IMR-90 (cell line): ENCODE results near the gene RCBTB2. TPM values are rescaled to one million over a fixed set of nuclear protein-coding genes. Genes with fewer than 3 reads are reported as not detected.

Experiments used
- ATAC-seq: fragments of 200-7000 bp; cut with Tn5 transposase; 2 replicates; pipeline ENCODE4 v1.9.1; 2020; ENCODE audit warnings: low read depth, mild to moderate bottlenecking, moderate library complexity
- BruUV-seq: library from RNA; stranded (reverse); fragments of 400-500 nt; replicated peaks from 2 replicates; lab custom pipeline; 2021; lab: Mats Ljungman, UMichigan
- CTCF ChIA-PET: fragments of 300-600 bp; formaldehyde crosslinking; extraction: SDS; loops from one replicate; lab custom pipeline; 2021; ENCODE audit warnings: antibody characterized with exemption; lab: Yijun Ruan, JAX
- POLR2A ChIA-PET: fragments of 300-600 bp; sonication (Branson Sonifier 250); formaldehyde crosslinking; loops from one replicate; lab custom pipeline; 2022; ENCODE audit warnings: antibody characterized with exemption; ENCODE audit not compliant: unreplicated experiment; lab: Charles Lee
- DNase-seq: peaks from one replicate; pipeline ENCODE4 v3.0.0; 2013
- H2AFZ ChIP-seq: replicated peaks from 2 replicates; pipeline ENCODE3; 2013; ENCODE audit warnings: low read length, mild to moderate bottlenecking; ENCODE audit not compliant: poor library complexity
- H2AK5ac ChIP-seq: 2 replicates; pipeline ENCODE4 v1.6.1; 2013; ENCODE audit warnings: low read depth, low read length, inconsistent platforms
- H2AK9ac ChIP-seq: replicated peaks from 2 replicates; pipeline ENCODE3; 2013; ENCODE audit warnings: mild to moderate bottlenecking, low read depth, low read length, moderate library complexity; ENCODE audit not compliant: poor library complexity
- H2BK120ac ChIP-seq: 2 replicates; pipeline ENCODE4 v1.6.1; 2013; ENCODE audit warnings: low read depth, low read length, inconsistent platforms
- H2BK15ac ChIP-seq: 3 replicates; pipeline ENCODE4 v1.6.1; 2013; ENCODE audit warnings: low read depth, low read length, inconsistent platforms
- H2BK20ac ChIP-seq: 2 replicates; pipeline ENCODE4 v1.6.1; 2013; ENCODE audit warnings: low read depth, mild to moderate bottlenecking, inconsistent platforms, low read length, moderate library complexity
- H2BK5ac ChIP-seq: 2 replicates; pipeline ENCODE4 v1.6.1; 2013; ENCODE audit warnings: mild to moderate bottlenecking, low read depth, low read length, inconsistent platforms; ENCODE audit not compliant: poor library complexity, severe bottlenecking
- H3K14ac ChIP-seq: replicated peaks from 2 replicates; pipeline ENCODE4 v1.6.1; 2013; ENCODE audit warnings: low read depth, low read length, inconsistent platforms
- H3K18ac ChIP-seq: 2 replicates; pipeline ENCODE4 v1.6.1; 2013; ENCODE audit warnings: low read depth, low read length, control low read depth
- H3K23ac ChIP-seq: 2 replicates; pipeline ENCODE4 v1.6.1; 2013; ENCODE audit warnings: low read depth, low read length, inconsistent platforms
- H3K27ac ChIP-seq: 2 replicates; pipeline ENCODE4 v1.5.1; 2013; ENCODE audit warnings: mild to moderate bottlenecking, control low read depth, low read length; ENCODE audit not compliant: insufficient read depth
- H3K27me3 ChIP-seq: 2 replicates; pipeline ENCODE4 v1.6.1; 2013; ENCODE audit warnings: low read length; ENCODE audit not compliant: control insufficient read depth, insufficient read depth
- H3K36me3 ChIP-seq: 2 replicates; pipeline ENCODE4 v1.6.1; 2013; ENCODE audit warnings: low read length, mixed read lengths; ENCODE audit not compliant: control insufficient read depth, insufficient read depth
- H3K4ac ChIP-seq: 2 replicates; pipeline ENCODE4 v1.6.1; 2013; ENCODE audit warnings: low read depth, low read length, inconsistent platforms
- H3K4me1 ChIP-seq: 2 replicates; pipeline ENCODE4 v1.6.1; 2013; ENCODE audit warnings: low read length, mixed read lengths; ENCODE audit not compliant: control insufficient read depth, insufficient read depth
- H3K4me2 ChIP-seq: 2 replicates; pipeline ENCODE4 v1.6.1; 2013; ENCODE audit warnings: low read depth, mild to moderate bottlenecking, control low read depth, low read length, moderate library complexity
- H3K4me3 ChIP-seq: 2 replicates; pipeline ENCODE4 v1.5.1; 2013; ENCODE audit warnings: low read depth, mild to moderate bottlenecking, control low read depth, low read length, moderate library complexity; ENCODE audit not compliant: insufficient read depth
- H3K56ac ChIP-seq: 2 replicates; pipeline ENCODE4 v1.6.1; 2013; ENCODE audit warnings: low read length, inconsistent platforms; ENCODE audit not compliant: insufficient read depth; ENCODE audit errors: extremely low read depth
- H3K79me1 ChIP-seq, 2 experiments: 2 replicates each; pipeline ENCODE4 v1.6.1; 2013; ENCODE audit warnings: low read length in 2 of 2, inconsistent platforms in 1 of 2, low read depth in 1 of 2
- H3K9ac ChIP-seq: 2 replicates; pipeline ENCODE4 v1.6.1; 2013; ENCODE audit warnings: low read depth, low read length, control low read depth
- H3K9me1 ChIP-seq: 2 replicates; pipeline ENCODE4 v1.6.1; 2013; ENCODE audit warnings: low read length, inconsistent platforms; ENCODE audit not compliant: insufficient read depth
- H3K9me3 ChIP-seq: 2 replicates; pipeline ENCODE4 v1.6.1; 2013; ENCODE audit warnings: low read length; ENCODE audit not compliant: control insufficient read depth, insufficient read depth
- H4K20me1 ChIP-seq: 2 replicates; pipeline ENCODE4 v1.6.1; 2013; ENCODE audit warnings: low read length, inconsistent platforms; ENCODE audit not compliant: insufficient read depth
- H4K5ac ChIP-seq: 2 replicates; pipeline ENCODE4 v1.6.1; 2013; ENCODE audit warnings: mild to moderate bottlenecking, low read depth, low read length, control low read depth
- H4K8ac ChIP-seq, 2 experiments: 2 replicates each; pipeline ENCODE4 v1.6.1; 2013; ENCODE audit warnings: low read depth in 2 of 2, low read length in 2 of 2, control low read depth in 1 of 2, inconsistent platforms in 1 of 2
- H4K91ac ChIP-seq: 2 replicates; pipeline ENCODE4 v1.6.1; 2013; ENCODE audit warnings: low read depth, low read length, inconsistent platforms; ENCODE audit not compliant: insufficient read depth
- MAFK ChIP-seq: IDR thresholded peaks from 2 replicates; pipeline ENCODE4 v1.6.1; 2012; ENCODE audit warnings: low read depth, low read length, improper control_type of control experiment
- MAZ ChIP-seq: IDR thresholded peaks from 2 replicates; pipeline ENCODE4 v1.6.1; 2012; ENCODE audit warnings: low read depth, mild to moderate bottlenecking, low read length, improper control_type of control experiment, moderate library complexity, borderline replicate concordance
- MXI1 ChIP-seq: IDR thresholded peaks from 2 replicates; pipeline ENCODE4 v1.6.1; 2012; ENCODE audit warnings: low read depth, mild to moderate bottlenecking, low read length, moderate library complexity, borderline replicate concordance
- POLR2A ChIP-seq: IDR thresholded peaks from 2 replicates; pipeline ENCODE4 v1.6.1; 2012; ENCODE audit warnings: mild to moderate bottlenecking, low read depth, low read length
- WGBS, 2 experiments: methylation state at CpG; one replicate each; pipeline versions ENCODE4 v1.1.5 to v1.1.7; 2013; ENCODE audit warnings: missing lambda C conversion rate in 2 of 2; ENCODE audit not compliant: insufficient read length in 1 of 2; ENCODE audit errors: extremely low coverage in 2 of 2; 5-methylcytosine and 5-hydroxymethylcytosine counted together
- dilution Hi-C: fragments of 300-500 bp; cut with HindIII; formaldehyde crosslinking; loops from one replicate; pipeline ENCODE4 v1.14.3; 2018; ENCODE audit warnings: low sequenced_read_pairs; ENCODE audit not compliant: unreplicated experiment
- in situ Hi-C: fragments of 300-500 bp; cut with MboI; formaldehyde crosslinking; loops from 3 replicates; pipeline ENCODE4 v1.14.3; 2019; ENCODE audit warnings: low sequenced_read_pairs, inconsistent platforms, mixed read lengths
- intact Hi-C: fragments of 100-400 bp; cut with micrococcal nuclease; formaldehyde crosslinking; loops from 2 replicates; pipeline ENCODE4 v1.10.0; 2022
- polyA plus RNA-seq, 3 experiments: library from polyadenylated mRNA; depleted of rRNA; stranded (reverse); fragments of >200 nt; gene quantifications; 2 replicates each; pipeline ENCODE4 v1.2.3, GENCODE V29; 2012; ENCODE audit warnings: low replicate concordance in 1 of 3
- total RNA-seq: library from RNA; depleted of rRNA; stranded (reverse); fragments of >200 nt; gene quantifications from 2 replicates; pipeline ENCODE4 v1.2.3, GENCODE V29; 2012
- TF ChIP-seq, protein P1 (sequence below): conservative IDR thresholded peaks from 2 replicates; pipeline ENCODE4 v1.5.1; 2012; ENCODE audit warnings: mild to moderate bottlenecking, low read depth, low read length, improper control_type of control experiment

Gene RCBTB2
- total and polyA plus RNA-seq, 2 of the 4 experiments (the other 2 are of a cell fraction) = 4.0 to 5.2 TPM

DNA sequence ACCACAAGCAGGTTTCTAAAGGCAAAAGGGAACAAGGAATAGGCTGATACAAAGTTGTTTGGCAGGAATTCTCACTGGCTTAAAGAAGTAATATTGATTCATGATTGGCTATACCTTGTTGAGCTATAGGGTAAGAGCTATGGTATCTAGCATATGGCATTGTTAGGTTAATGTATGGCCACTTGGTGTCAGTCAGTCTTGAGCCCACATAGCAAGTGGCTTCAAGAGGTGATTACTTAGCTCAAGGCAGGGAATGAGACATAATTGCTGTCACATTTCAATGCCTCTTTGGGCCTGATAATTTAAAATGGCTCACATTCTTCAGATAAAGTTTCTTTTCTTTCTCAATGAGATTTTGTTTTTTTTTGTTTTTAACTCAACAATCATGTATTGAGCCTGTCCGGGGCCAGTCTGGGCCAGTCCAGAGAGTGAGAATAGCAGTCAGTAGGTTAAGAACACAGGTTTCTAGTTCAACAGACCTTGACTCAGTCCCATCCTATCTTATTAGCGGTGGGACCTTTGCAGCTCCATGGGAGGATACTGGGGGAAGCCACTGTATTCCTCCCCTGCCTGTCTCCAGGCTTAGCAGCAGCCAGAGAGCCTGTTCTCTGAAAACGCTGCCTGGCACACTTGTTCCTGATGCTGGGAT lies 45.8 kb upstream of the RCBTB2 start:
- no peak overlapping the region for H4K8ac ChIP-seq
- H3K9me3 ChIP-seq = no peaks in the 10 kb centered on the region
- H2BK20ac ChIP-seq = no peak overlapping the region
- no peak for ATAC-seq
- H2BK5ac ChIP-seq = no peak overlapping the region
- no peak for DNase-seq
- no peak overlapping the region for H3K14ac ChIP-seq
- H2BK120ac ChIP-seq = no peak overlapping the region
- no peak overlapping the region for H4K91ac ChIP-seq
- H3K27me3 ChIP-seq = peaks cover 16% of the 10 kb centered on the region
- H3K36me3 ChIP-seq = no peaks in the 10 kb centered on the region
- H3K4me3 ChIP-seq = no peak overlapping the region
- no peaks in the 10 kb centered on the region for H4K20me1 ChIP-seq
- intact Hi-C loops = no loop called here
- WGBS, 2 experiments = 80% methylated on average over 1 of the region's 3 CpGs; no CpG with 5 or more reads in 1 of the 2 experiments
- H3K4ac ChIP-seq = no peak overlapping the region
- no peaks in the 10 kb centered on the region for H3K79me1 ChIP-seq
- no peak overlapping the region for H3K9ac ChIP-seq
- no TSS peak for BruUV-seq
- no peaks in the 10 kb centered on the region for H3K9me1 ChIP-seq
- H3K23ac ChIP-seq = no peak overlapping the region
- dilution Hi-C loops = no loop called here
- no peak overlapping the region for H2AK9ac ChIP-seq
- H4K5ac ChIP-seq = no peak overlapping the region
- H3K56ac ChIP-seq = no peak overlapping the region
- H3K27ac ChIP-seq = no peak overlapping the region
- ChIA-PET POLR2A (interaction anchor here (0.7 kb wide), 1 partner anchor 48 kb away, joined by 16 read pairs; no protein-coding TSS in a partner anchor), CTCF (interaction anchor here (0.7 to 4.4 kb wide), 3 partner anchors 83 to 463 kb away, joined by 3 to 28 read pairs (median 5); no protein-coding TSS in a partner anchor)
- no peak overlapping the region for H2AK5ac ChIP-seq
- H3K4me1 ChIP-seq = no peaks in the 10 kb centered on the region
- no peak overlapping the region for H3K18ac ChIP-seq
- H3K4me2 ChIP-seq = no peak overlapping the region
- in situ Hi-C loops = loop anchor here (5.0 to 10.0 kb wide), 2 partner anchors 244 to 451 kb away; no protein-coding TSS in a partner anchor
- H2BK15ac ChIP-seq = no peak overlapping the region
- no peak overlapping the region for H2AFZ ChIP-seq
- TF ChIP-seq MAZ (no peak), POLR2A (no peak), MAFK (no peak), MXI1 (no peak)
- TF ChIP-seq, protein P1, sequence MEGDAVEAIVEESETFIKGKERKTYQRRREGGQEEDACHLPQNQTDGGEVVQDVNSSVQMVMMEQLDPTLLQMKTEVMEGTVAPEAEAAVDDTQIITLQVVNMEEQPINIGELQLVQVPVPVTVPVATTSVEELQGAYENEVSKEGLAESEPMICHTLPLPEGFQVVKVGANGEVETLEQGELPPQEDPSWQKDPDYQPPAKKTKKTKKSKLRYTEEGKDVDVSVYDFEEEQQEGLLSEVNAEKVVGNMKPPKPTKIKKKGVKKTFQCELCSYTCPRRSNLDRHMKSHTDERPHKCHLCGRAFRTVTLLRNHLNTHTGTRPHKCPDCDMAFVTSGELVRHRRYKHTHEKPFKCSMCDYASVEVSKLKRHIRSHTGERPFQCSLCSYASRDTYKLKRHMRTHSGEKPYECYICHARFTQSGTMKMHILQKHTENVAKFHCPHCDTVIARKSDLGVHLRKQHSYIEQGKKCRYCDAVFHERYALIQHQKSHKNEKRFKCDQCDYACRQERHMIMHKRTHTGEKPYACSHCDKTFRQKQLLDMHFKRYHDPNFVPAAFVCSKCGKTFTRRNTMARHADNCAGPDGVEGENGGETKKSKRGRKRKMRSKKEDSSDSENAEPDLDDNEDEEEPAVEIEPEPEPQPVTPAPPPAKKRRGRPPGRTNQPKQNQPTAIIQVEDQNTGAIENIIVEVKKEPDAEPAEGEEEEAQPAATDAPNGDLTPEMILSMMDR = no peak
